Kidney (tissue), 14 donors: Measurements from ENCODE around the gene RMDN2. TPM values are rescaled to one million over a fixed set of nuclear protein-coding genes. Genes with fewer than 3 reads are reported as not detected.
A peak's percentile ranks its signal among the peaks of the same experiment; 100 is the strongest.

Experiments used
- DNase-seq, 5 donors: peaks; one replicate each; pipeline ENCODE4 v3.0.0-alpha.2; 2013 to 2020
- FAIRE-seq: peaks from 2 replicates; lab custom pipeline; 2012; peaks lifted over from hg19 to GRCh38; lab: Jason Lieb, UNC
- H3K27ac ChIP-seq, 2 donors: one replicate each; pipeline ENCODE4 v1.7.0; 2013; ENCODE audit warnings: low read depth in 2 of 2, low read length in 2 of 2, inconsistent platforms in 1 of 2
- H3K27me3 ChIP-seq: one replicate; pipeline ENCODE4 v1.7.1; 2013; ENCODE audit warnings: low read length, inconsistent platforms; ENCODE audit not compliant: control insufficient read depth, insufficient read depth
- H3K36me3 ChIP-seq, 3 donors: one replicate each; pipeline versions ENCODE4 v1.7.0 to v1.7.1; 2013; ENCODE audit warnings: low read length in 3 of 3, control low read depth in 1 of 3, inconsistent platforms in 1 of 3; ENCODE audit not compliant: insufficient read depth in 3 of 3, control insufficient read depth in 2 of 3
- H3K4me1 ChIP-seq, 3 donors: one replicate each; pipeline versions ENCODE4 v1.7.0 to v1.7.1; 2013; ENCODE audit warnings: low read length in 3 of 3, inconsistent platforms in 1 of 3, low read depth in 1 of 3; ENCODE audit not compliant: control insufficient read depth in 2 of 3, insufficient read depth in 2 of 3
- H3K4me3 ChIP-seq, 3 donors: one replicate each; pipeline versions ENCODE4 v1.7.0 to v1.8.1; 2013; ENCODE audit warnings: low read length in 3 of 3, control low read depth in 1 of 3, inconsistent platforms in 1 of 3
- H3K9ac ChIP-seq, 3 donors: one replicate each; pipeline versions ENCODE4 v1.7.0 to v1.7.1; 2013; ENCODE audit warnings: low read length in 3 of 3, control low read depth in 1 of 3, inconsistent platforms in 1 of 3
- H3K9me3 ChIP-seq, 3 donors: one replicate each; pipeline versions ENCODE4 v1.7.0 to v1.7.1; 2013; ENCODE audit warnings: low read length in 3 of 3, control low read depth in 1 of 3, inconsistent platforms in 1 of 3; ENCODE audit not compliant: control insufficient read depth in 2 of 3, insufficient read depth in 1 of 3
- intact Hi-C: fragments of 100-400 bp; cut with DNase I; formaldehyde crosslinking; loops from one replicate; pipeline ENCODE4 v1.11.1; 2022
- polyA plus RNA-seq: library from polyadenylated mRNA; stranded (reverse); fragments of 350-450 nt; fragmentation: Illumina TruSeq; extraction: RNeasy Lipid Tissue Mini Kit (QIAGEN cat#74804); gene quantifications from one replicate; pipeline ENCODE4 v1.2.3, GENCODE V29; 2014; ENCODE audit warnings: low read depth, low replicate concordance; ENCODE audit not compliant: insufficient read depth
- total RNA-seq: library from RNA; stranded (reverse); fragmentation: NEBNext Ultra II Directional; extraction: Animal tissue kit (Norgen Biotek cat#: 25700); gene quantifications from one replicate; pipeline ENCODE4 v1.2.1, GENCODE V29; 2021
- TF ChIP-seq, protein P1 (sequence below): IDR thresholded peaks from 3 replicates; pipeline ENCODE4 v1.5.1; 2012; ENCODE audit warnings: mild to moderate bottlenecking, moderate library complexity, borderline replicate concordance; ENCODE audit not compliant: insufficient read depth; ENCODE audit errors: extremely low read depth
- donor health status: control.
- donor health status: control.
- donor health status: control.
- donor health status: control.
- donor health status: control.
- donor health status: DM: yes; HTN: yes; CAD: no.
- donor health status: Normal renal cell carcinoma (clear cell type).

Gene RMDN2
- total and polyA plus RNA-seq, 2 donors from 2014 or later: 7.9 to 10.5 TPM

- intact Hi-C loops: no loop called here
- no peak overlapping the region for H3K4me3 ChIP-seq
- no peaks in the 10 kb centered on the region for H3K9me3 ChIP-seq
- no peaks in the 10 kb centered on the region for H3K36me3 ChIP-seq
- peaks cover 0 to 5% (median 0%) of the 10 kb centered on the region in 3 donors for H3K4me1 ChIP-seq
- TF ChIP-seq, protein P1, sequence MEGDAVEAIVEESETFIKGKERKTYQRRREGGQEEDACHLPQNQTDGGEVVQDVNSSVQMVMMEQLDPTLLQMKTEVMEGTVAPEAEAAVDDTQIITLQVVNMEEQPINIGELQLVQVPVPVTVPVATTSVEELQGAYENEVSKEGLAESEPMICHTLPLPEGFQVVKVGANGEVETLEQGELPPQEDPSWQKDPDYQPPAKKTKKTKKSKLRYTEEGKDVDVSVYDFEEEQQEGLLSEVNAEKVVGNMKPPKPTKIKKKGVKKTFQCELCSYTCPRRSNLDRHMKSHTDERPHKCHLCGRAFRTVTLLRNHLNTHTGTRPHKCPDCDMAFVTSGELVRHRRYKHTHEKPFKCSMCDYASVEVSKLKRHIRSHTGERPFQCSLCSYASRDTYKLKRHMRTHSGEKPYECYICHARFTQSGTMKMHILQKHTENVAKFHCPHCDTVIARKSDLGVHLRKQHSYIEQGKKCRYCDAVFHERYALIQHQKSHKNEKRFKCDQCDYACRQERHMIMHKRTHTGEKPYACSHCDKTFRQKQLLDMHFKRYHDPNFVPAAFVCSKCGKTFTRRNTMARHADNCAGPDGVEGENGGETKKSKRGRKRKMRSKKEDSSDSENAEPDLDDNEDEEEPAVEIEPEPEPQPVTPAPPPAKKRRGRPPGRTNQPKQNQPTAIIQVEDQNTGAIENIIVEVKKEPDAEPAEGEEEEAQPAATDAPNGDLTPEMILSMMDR: no peak
- FAIRE-seq: no peak
- no peak overlapping the region for H3K27ac ChIP-seq
- H3K27me3 ChIP-seq: no peaks in the 10 kb centered on the region
- no peak for DNase-seq
- no peak overlapping the region for H3K9ac ChIP-seq
Measured at GRCh38 chr2:37912616-37913015, 12.5 kb upstream of the RMDN2 start.

DNA sequence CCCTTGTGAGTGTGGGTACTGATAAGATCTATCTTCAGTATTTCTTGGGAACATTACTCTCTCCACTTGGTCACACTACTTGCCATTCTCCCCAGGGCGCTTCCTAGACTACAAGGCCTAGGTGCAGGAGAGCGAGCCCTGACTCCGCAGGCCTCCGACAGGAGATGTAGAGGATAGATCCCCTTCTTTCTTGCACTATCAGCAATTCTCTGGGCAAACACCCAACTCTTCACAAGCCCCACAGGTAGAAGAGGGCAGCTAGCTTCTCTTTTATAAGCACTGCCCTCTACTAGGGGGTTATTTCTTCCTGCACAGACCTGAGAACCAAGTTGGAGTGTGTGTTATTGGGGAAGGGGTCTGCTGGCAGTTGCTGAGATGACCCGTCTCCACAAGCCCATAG lies 10.7 kb upstream of the RMDN2 start:
- no peak for FAIRE-seq
- H3K9me3 ChIP-seq: no peaks in the 10 kb centered on the region
- intact Hi-C loops: no loop called here
- H3K27me3 ChIP-seq: no peaks in the 10 kb centered on the region
- no peak overlapping the region for H3K9ac ChIP-seq
- H3K4me3 ChIP-seq: no peak overlapping the region
- DNase-seq: no peak
- H3K36me3 ChIP-seq: no peaks in the 10 kb centered on the region
- TF ChIP-seq, protein P1: no peak
- peaks cover 0 to 5% (median 0%) of the 10 kb centered on the region in 3 donors for H3K4me1 ChIP-seq
- H3K27ac ChIP-seq: no peak overlapping the region

- no peak for DNase-seq
- no peak overlapping the region for H3K27ac ChIP-seq
- no peaks in the 10 kb centered on the region for H3K27me3 ChIP-seq
- FAIRE-seq: no peak
- intact Hi-C loops: no loop called here
- H3K9ac ChIP-seq: no peak overlapping the region
- TF ChIP-seq, protein P1: no peak
- no peak overlapping the region for H3K4me3 ChIP-seq
- H3K4me1 ChIP-seq: peaks cover 0 to 5% (median 0%) of the 10 kb centered on the region in 3 donors
- H3K36me3 ChIP-seq: no peaks in the 10 kb centered on the region
- no peaks in the 10 kb centered on the region for H3K9me3 ChIP-seq
Measured at GRCh38 chr2:37915773-37916172, 9.3 kb upstream of the RMDN2 start.

DNA sequence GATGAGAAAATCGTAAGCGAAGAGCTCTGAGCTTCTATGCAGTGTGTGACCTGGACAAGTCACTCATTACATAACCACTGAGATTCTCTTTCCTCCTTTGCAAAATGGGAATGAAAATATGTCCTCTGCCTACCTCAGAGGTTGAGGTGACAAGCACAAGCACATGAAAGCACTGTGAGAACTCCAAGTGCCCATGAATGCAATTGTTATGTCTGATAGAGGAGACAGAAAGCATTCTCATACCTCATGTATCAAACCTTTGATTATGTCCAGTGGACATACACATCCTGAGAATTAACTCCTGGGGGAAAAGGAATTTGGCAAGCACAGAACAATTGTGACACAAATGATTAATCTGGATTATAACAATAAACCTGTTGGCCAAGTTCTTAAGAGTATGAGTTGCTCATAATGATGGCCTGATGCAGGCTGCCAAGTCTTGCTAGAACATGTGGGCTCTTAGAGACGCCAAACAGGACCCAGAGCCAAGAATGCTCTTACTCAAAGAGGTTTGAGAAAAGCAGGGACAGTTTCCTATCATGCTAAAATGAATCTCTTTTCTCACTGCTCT lies 8.5 kb upstream of the RMDN2 start:
- FAIRE-seq: no peak
- TF ChIP-seq, protein P1: no peak
- intact Hi-C loops: no loop called here
- H3K27ac ChIP-seq: no peak overlapping the region
- DNase-seq: peak in 1 of 5 donors; percentile 61
- H3K27me3 ChIP-seq: no peaks in the 10 kb centered on the region
- no peaks in the 10 kb centered on the region for H3K36me3 ChIP-seq
- H3K9me3 ChIP-seq: no peaks in the 10 kb centered on the region
- no peak overlapping the region for H3K9ac ChIP-seq
- no peak overlapping the region for H3K4me3 ChIP-seq
- H3K4me1 ChIP-seq: peaks cover 0 to 5% (median 4%) of the 10 kb centered on the region in 3 donors
